K562 (cell line): Measurements from ENCODE around the gene AIFM3. TPM values are rescaled to one million over a fixed set of nuclear protein-coding genes. Genes with fewer than 3 reads are reported as not detected.

Source experiments
- ATF3 ChIP-seq, 2 experiments: fragments of 450-650 bp in 1 of 2; sonication (generic) in 1 of 2; formaldehyde crosslinking in 1 of 2; IDR thresholded peaks in 1 of 2; conservative IDR thresholded peaks in 1 of 2; 2 replicates each; pipeline versions ENCODE4 v1.6.1 to v1.8.1; 2016 to 2023; ENCODE audit warnings: mild to moderate bottlenecking in 2 of 2, moderate library complexity in 2 of 2, inconsistent platforms in 1 of 2, missing genetic modification reagents in 1 of 2
- GABPB2 ChIP-seq: fragments of 250-450 bp; sonication (Bioruptor Pico); conservative IDR thresholded peaks from 2 replicates; pipeline ENCODE4 v1.5.1; 2021; ENCODE audit warnings: mild to moderate bottlenecking
- HNRNPL ChIP-seq: fragments of 200-400 bp; formaldehyde crosslinking; IDR thresholded peaks from 2 replicates; pipeline ENCODE4 v1.6.1; 2017; ENCODE audit warnings: low read depth, mild to moderate bottlenecking, low read length
- IRF1 ChIP-seq: sonication (generic); formaldehyde crosslinking; IDR thresholded peaks from 2 replicates; pipeline ENCODE4 v1.8.0; 2022; ENCODE audit warnings: missing genetic modification reagents, mild to moderate bottlenecking, borderline replicate concordance
- NCOA6 ChIP-seq: fragments of 450-650 bp; IDR thresholded peaks from 2 replicates; pipeline ENCODE4 v1.6.1; 2017; ENCODE audit warnings: mild to moderate bottlenecking
- NR4A1 ChIP-seq, 2 experiments: fragments of 250-450 bp in 1 of 2; fragments of 450-650 bp in 1 of 2; sonication (Bioruptor Pico) in 1 of 2; IDR thresholded peaks; 2 replicates each; pipeline versions ENCODE4 v1.4.0 to v1.6.1; 2016 to 2020; ENCODE audit warnings: mild to moderate bottlenecking in 2 of 2, missing compliant biosample characterization in 1 of 2, missing genetic modification characterization in 1 of 2, moderate library complexity in 1 of 2
- PBX2 ChIP-seq, 2 experiments: IDR thresholded peaks in 1 of 2; conservative IDR thresholded peaks in 1 of 2; 2 replicates each; pipeline ENCODE4 v1.6.1; 2016; ENCODE audit warnings: low read depth in 2 of 2, mild to moderate bottlenecking in 1 of 2, missing compliant biosample characterization in 1 of 2, missing genetic modification characterization in 1 of 2, moderate library complexity in 1 of 2
- POLR2G ChIP-seq: fragments of 200-400 bp; formaldehyde crosslinking; IDR thresholded peaks from 2 replicates; pipeline ENCODE4 v1.6.1; 2017; ENCODE audit warnings: low read depth, mild to moderate bottlenecking, antibody characterized with exemption, low read length, moderate library complexity
- THRB ChIP-seq: fragments of 450-650 bp; formaldehyde crosslinking; conservative IDR thresholded peaks from 2 replicates; pipeline ENCODE4 v1.4.0; 2022; ENCODE audit warnings: mild to moderate bottlenecking, missing genetic modification characterization
- ZNF384 ChIP-seq: IDR thresholded peaks from 2 replicates; pipeline ENCODE4 v1.6.1; 2012; ENCODE audit warnings: low read depth, low read length, improper control_type of control experiment
- ZNF583 ChIP-seq: fragments of 250-450 bp; sonication (Bioruptor Pico); IDR thresholded peaks from 2 replicates; pipeline ENCODE4 v1.4.0; 2020
- polyA plus RNA-seq, 8 experiments: library from polyadenylated mRNA; depleted of rRNA in 4 of 8; stranded (reverse) in 5 of 8; unstranded in 3 of 8; fragments of >200 nt; fragmentation: Nextera tagmentation in 2 of 8; fragmentation: Illumina TruSeq in 1 of 8; extraction: Ambion mirVana in 2 of 8; extraction: Trizol in 1 of 8; gene quantifications; 2 replicates each; pipeline versions ENCODE4 v1.2.1 to v1.2.3, GENCODE V29; 2011 to 2014; ENCODE audit warnings: inconsistent platforms in 1 of 8, missing spikeins in 1 of 8
- total RNA-seq, 7 experiments: library from RNA; depleted of rRNA in 6 of 7; stranded (reverse); fragments of >200 nt in 6 of 7; fragmentation: Illumina TruSeq in 2 of 7; extraction: Trizol in 2 of 7; gene quantifications; 2 replicates each; pipeline versions ENCODE4 v1.2.1 to v1.2.3, GENCODE V29; 2011 to 2021; ENCODE audit warnings: low replicate concordance in 1 of 7

Gene AIFM3
- total and polyA plus RNA-seq, 9 of the 15 experiments (the other 6 are each of a cell fraction or from before 2014, with no cell fraction given): 0.03 to 0.20 (median 0.07) TPM; not detected in 1

- TF ChIP-seq IRF1 (CRISPR knock-in tag) (no peak), NCOA6 (no peak), THRB (CRISPR knock-in tag) (peak; percentile 82), NR4A1 (CRISPR knock-in tag; IDR thresholded peaks at IDR 0.05) (0 out of 2 replicates have a peak, but pooled peaks have one; percentile 63), NR4A1 (tag; IDR thresholded peaks at IDR 0.05) (0 out of 2 replicates have a peak, but pooled peaks have one; percentile 44), HNRNPL (no peak), GABPB2 (0 out of 2 replicates have a peak, but pooled peaks have one; percentile 11), PBX2 (CRISPR knock-in tag; IDR thresholded peaks at IDR 0.05; ENCODE audit: low read depth) (no peak), PBX2 (tag; conservative IDR thresholded peaks at IDR 0.05; ENCODE audit: low read depth) (no peak), POLR2G (no peak), ZNF384 (no peak), ZNF583 (peak; percentile 51; the same call in 1 of the 2 replicates), ATF3 (IDR thresholded peaks at IDR 0.05) (no peak), ATF3 (CRISPR knock-in tag; conservative IDR thresholded peaks at IDR 0.05) (0 out of 2 replicates have a peak, but pooled peaks have one; percentile 41)
Measured at GRCh38 chr22:21020802-21021429, 53.9 kb downstream of the AIFM3 start (continued).
